SH-SY5Y (cell line): ENCODE measurements around the gene FITM2.

Source experiments
- GATA2 ChIP-seq: IDR thresholded peaks from 2 replicates; pipeline ENCODE4 v1.6.1; 2011; ENCODE audit warnings: mild to moderate bottlenecking, low read depth, low read length
- GATA3 ChIP-seq: IDR thresholded peaks from 2 replicates; pipeline ENCODE4 v1.6.1; 2011; ENCODE audit warnings: low read depth, mild to moderate bottlenecking, low read length, moderate library complexity

DNA sequence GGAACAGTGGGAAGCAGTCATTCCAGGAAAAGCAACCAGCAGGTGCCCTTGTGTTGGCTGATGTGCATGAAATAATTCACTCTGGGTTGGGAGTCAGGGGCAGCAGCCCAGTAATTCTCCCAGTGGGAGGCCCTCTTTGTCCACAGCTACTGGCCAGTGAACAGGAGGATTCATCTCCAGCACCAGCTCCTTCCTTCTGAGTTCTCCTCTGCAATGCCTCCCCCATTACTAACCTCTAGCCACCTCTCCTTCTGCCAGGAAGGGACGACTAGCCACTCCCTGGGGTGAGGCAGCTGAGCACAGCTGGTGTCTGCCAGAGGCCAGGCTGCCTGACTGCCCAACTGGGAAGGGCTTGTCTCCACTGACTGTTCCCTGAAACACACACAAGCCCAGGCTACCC is 13.3 kb upstream of the FITM2 start:
- no peak for TF ChIP-seq GATA2
- no peak for TF ChIP-seq GATA3
